Liver (tissue), 9 donors: ENCODE results near the gene NBAS. TPM values are rescaled to one million over a fixed set of nuclear protein-coding genes. Genes with fewer than 3 reads are reported as not detected.

Experiments
- DNase-seq: peaks from one replicate; pipeline ENCODE4 v3.0.0-alpha.2; 2017; ENCODE audit warnings: low spot score
- H3K27ac ChIP-seq, 2 donors: one replicate each; pipeline ENCODE4 v1.7.0; 2013; ENCODE audit warnings: inconsistent platforms in 2 of 2, low read length in 2 of 2, control low read depth in 1 of 2, low read depth in 1 of 2, mild to moderate bottlenecking in 1 of 2
- H3K27me3 ChIP-seq, 4 donors: one replicate each; pipeline versions ENCODE4 v1.6.1 to v1.7.0; 2013; ENCODE audit warnings: low read length in 3 of 4, inconsistent platforms in 1 of 4, mild to moderate bottlenecking in 1 of 4, moderate library complexity in 1 of 4; ENCODE audit not compliant: control insufficient read depth in 4 of 4, insufficient read depth in 4 of 4
- H3K36me3 ChIP-seq, 4 donors: one replicate each; pipeline versions ENCODE4 v1.6.1 to v1.7.0; 2013; ENCODE audit warnings: low read length in 3 of 4, mild to moderate bottlenecking in 3 of 4, low read depth in 1 of 4, moderate library complexity in 1 of 4; ENCODE audit not compliant: control insufficient read depth in 4 of 4, insufficient read depth in 3 of 4
- H3K4me1 ChIP-seq, 4 donors: one replicate each; pipeline versions ENCODE4 v1.6.1 to v1.7.0; 2013; ENCODE audit warnings: low read length in 3 of 4, mild to moderate bottlenecking in 3 of 4, moderate library complexity in 1 of 4; ENCODE audit not compliant: control insufficient read depth in 4 of 4, insufficient read depth in 4 of 4
- H3K4me3 ChIP-seq, 3 donors: one replicate each; pipeline versions ENCODE4 v1.6.1 to v1.7.0; 2013; ENCODE audit warnings: low read length in 3 of 3, control low read depth in 1 of 3, low read depth in 1 of 3, mild to moderate bottlenecking in 1 of 3
- H3K9ac ChIP-seq, 2 donors: one replicate each; pipeline ENCODE4 v1.7.0; 2013; ENCODE audit warnings: low read length in 2 of 2, mild to moderate bottlenecking in 2 of 2, moderate library complexity in 2 of 2, control low read depth in 1 of 2, low read depth in 1 of 2
- H3K9me3 ChIP-seq, 4 donors: one replicate each; pipeline versions ENCODE4 v1.6.1 to v1.7.0; 2013; ENCODE audit warnings: low read length in 3 of 4; ENCODE audit not compliant: control insufficient read depth in 4 of 4
- CTCF ChIP-seq: fragments of 150-350 bp; IDR thresholded peaks from 2 replicates; pipeline ENCODE4 v1.5.1; 2017; ENCODE audit warnings: improper control_type of control experiment, low read depth, low read length; ENCODE audit not compliant: missing input control
- EGR1 ChIP-seq, 2 donors: IDR thresholded peaks; 2 replicates each; pipeline ENCODE4 v1.6.1; 2016 to 2018; ENCODE audit warnings: antibody characterized with exemption in 2 of 2, low read depth in 2 of 2
- FOXA1 ChIP-seq: IDR thresholded peaks from 2 replicates; pipeline ENCODE4 v1.6.1; 2016; ENCODE audit warnings: antibody characterized with exemption
- FOXA2 ChIP-seq: IDR thresholded peaks from 2 replicates; pipeline ENCODE4 v1.6.1; 2016; ENCODE audit warnings: antibody characterized with exemption
- GABPA ChIP-seq, 2 donors: IDR thresholded peaks in 1 of 2; conservative IDR thresholded peaks in 1 of 2; 2 replicates each; pipeline ENCODE4 v1.6.1; 2016; ENCODE audit warnings: antibody characterized with exemption in 2 of 2, mild to moderate bottlenecking in 1 of 2, moderate library complexity in 1 of 2
- JUND ChIP-seq, 2 donors: IDR thresholded peaks; 2 replicates each; pipeline ENCODE4 v1.6.1; 2016; ENCODE audit warnings: antibody characterized with exemption in 2 of 2
- MAX ChIP-seq: IDR thresholded peaks from 2 replicates; pipeline ENCODE4 v1.6.1; 2016; ENCODE audit warnings: antibody characterized with exemption
- NR2F2 ChIP-seq: IDR thresholded peaks from 2 replicates; pipeline ENCODE4 v1.6.1; 2016; ENCODE audit warnings: antibody characterized with exemption
- RAD21 ChIP-seq, 2 donors: IDR thresholded peaks; 2 replicates each; pipeline ENCODE4 v1.6.1; 2016; ENCODE audit warnings: antibody characterized with exemption in 2 of 2, mild to moderate bottlenecking in 2 of 2
- SP1 ChIP-seq: IDR thresholded peaks from 2 replicates; pipeline ENCODE4 v1.6.1; 2018; ENCODE audit warnings: antibody characterized with exemption, mild to moderate bottlenecking
- TAF1 ChIP-seq: conservative IDR thresholded peaks from 2 replicates; pipeline ENCODE4 v1.6.1; 2016; ENCODE audit warnings: antibody characterized with exemption, mild to moderate bottlenecking
- ZBTB33 ChIP-seq: IDR thresholded peaks from 2 replicates; pipeline ENCODE4 v1.6.1; 2016; ENCODE audit warnings: antibody characterized with exemption
- WGBS: extraction: QIAGEN DNeasy Blood & Tissue Kit; methylation state at CpG from one replicate; pipeline ENCODE4 v1.1.7; 2013; 5-methylcytosine and 5-hydroxymethylcytosine counted together
- polyA plus RNA-seq, 2 donors: library from polyadenylated mRNA; stranded (reverse) in 1 of 2; unstranded in 1 of 2; fragments of 200-250 nt in 1 of 2; fragments of >200 nt in 1 of 2; fragmentation: Nextera tagmentation in 1 of 2; extraction: Ambion mirVana in 1 of 2; gene quantifications; one replicate each; pipeline versions ENCODE4 v1.2.1 to v1.2.3, GENCODE V29; 2013 to 2015
- total RNA-seq, 2 donors: library from RNA; depleted of rRNA; stranded (reverse); fragments of >200 nt; gene quantifications; one replicate each; pipeline ENCODE4 v1.2.3, GENCODE V29; 2014
- TF ChIP-seq, protein P1 (sequence below): IDR thresholded peaks from 2 replicates; pipeline ENCODE4 v1.6.1; 2016; ENCODE audit warnings: antibody characterized with exemption
- TF ChIP-seq, protein P2 (sequence below): IDR thresholded peaks from 2 replicates; pipeline ENCODE4 v1.6.1; 2016; ENCODE audit warnings: antibody characterized with exemption, mild to moderate bottlenecking
- donor health status: healthy.
- donor health status: healthy.
- donor health status: healthy.
- donor health status: healthy.
- donor health status: healthy.

Gene NBAS
- total and polyA plus RNA-seq, 4 donors: 10.5 to 40.0 (median 18.9) TPM

DNA sequence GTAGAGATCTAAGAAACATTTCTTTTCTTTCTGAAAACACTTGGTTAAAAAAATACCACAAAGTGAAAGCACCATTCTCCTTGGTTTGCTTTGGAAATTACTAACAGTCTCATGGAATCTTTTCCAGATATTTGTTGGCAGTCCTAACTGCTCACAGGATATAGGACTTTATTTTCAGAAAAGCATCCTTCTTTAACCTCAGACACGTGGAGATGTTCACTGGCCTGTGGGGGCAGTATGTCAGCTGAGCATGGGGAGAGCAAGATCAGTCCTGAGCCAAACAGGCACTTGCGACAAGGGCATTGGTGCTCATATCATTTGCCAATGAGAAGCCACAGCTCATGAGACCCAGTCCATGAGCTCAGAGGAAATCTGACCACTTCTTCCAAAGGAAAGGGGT lies 371.9 kb downstream of the NBAS start (continued):
- TF ChIP-seq GABPA (IDR thresholded peaks at IDR 0.05 in 1 of 2, conservative IDR thresholded peaks at IDR 0.05 in 1 of 2): no peak
- no peak for TF ChIP-seq ZBTB33

GRCh38 chr2:15187702-15188101 lies 373.4 kb downstream of the NBAS start:
- Histone ChIP-seq H3K4me3 (no peak overlapping the region), H3K9me3 (no peaks in the 10 kb centered on the region), H3K4me1 (no peaks in the 10 kb centered on the region), H3K9ac (no peak overlapping the region), H3K27me3 (no peaks in the 10 kb centered on the region), H3K27ac (no peak overlapping the region), H3K36me3 (peaks cover 0 to 11% (median 8%) of the 10 kb centered on the region in 4 donors)
- DNase-seq: no peak
- WGBS: 95% methylated on average over 2 of the region's 2 CpGs
- TF ChIP-seq FOXA1: no peak
- no peak for TF ChIP-seq ZBTB33
- no peak for TF ChIP-seq EGR1 (IDR thresholded peaks at IDR 0.05; ENCODE audit: low read depth in 2 of 2)
- no peak for TF ChIP-seq GABPA (IDR thresholded peaks at IDR 0.05 in 1 of 2, conservative IDR thresholded peaks at IDR 0.05 in 1 of 2)
- no peak for TF ChIP-seq JUND (IDR thresholded peaks at IDR 0.05)
- TF ChIP-seq CTCF: no peak

- WGBS: 96% methylated on average over 2 of the region's 2 CpGs
- Histone ChIP-seq H3K9ac (no peak overlapping the region), H3K4me3 (no peak overlapping the region), H3K27me3 (no peaks in the 10 kb centered on the region), H3K36me3 (peaks cover 0 to 11% (median 8%) of the 10 kb centered on the region in 4 donors), H3K27ac (no peak overlapping the region), H3K4me1 (no peaks in the 10 kb centered on the region), H3K9me3 (no peaks in the 10 kb centered on the region)
- no peak for TF ChIP-seq TAF1
- no peak for TF ChIP-seq NR2F2
- TF ChIP-seq GABPA (IDR thresholded peaks at IDR 0.05 in 1 of 2, conservative IDR thresholded peaks at IDR 0.05 in 1 of 2): no peak
- TF ChIP-seq, protein P1, sequence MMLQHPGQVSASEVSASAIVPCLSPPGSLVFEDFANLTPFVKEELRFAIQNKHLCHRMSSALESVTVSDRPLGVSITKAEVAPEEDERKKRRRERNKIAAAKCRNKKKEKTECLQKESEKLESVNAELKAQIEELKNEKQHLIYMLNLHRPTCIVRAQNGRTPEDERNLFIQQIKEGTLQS: no peak
- TF ChIP-seq, protein P2, sequence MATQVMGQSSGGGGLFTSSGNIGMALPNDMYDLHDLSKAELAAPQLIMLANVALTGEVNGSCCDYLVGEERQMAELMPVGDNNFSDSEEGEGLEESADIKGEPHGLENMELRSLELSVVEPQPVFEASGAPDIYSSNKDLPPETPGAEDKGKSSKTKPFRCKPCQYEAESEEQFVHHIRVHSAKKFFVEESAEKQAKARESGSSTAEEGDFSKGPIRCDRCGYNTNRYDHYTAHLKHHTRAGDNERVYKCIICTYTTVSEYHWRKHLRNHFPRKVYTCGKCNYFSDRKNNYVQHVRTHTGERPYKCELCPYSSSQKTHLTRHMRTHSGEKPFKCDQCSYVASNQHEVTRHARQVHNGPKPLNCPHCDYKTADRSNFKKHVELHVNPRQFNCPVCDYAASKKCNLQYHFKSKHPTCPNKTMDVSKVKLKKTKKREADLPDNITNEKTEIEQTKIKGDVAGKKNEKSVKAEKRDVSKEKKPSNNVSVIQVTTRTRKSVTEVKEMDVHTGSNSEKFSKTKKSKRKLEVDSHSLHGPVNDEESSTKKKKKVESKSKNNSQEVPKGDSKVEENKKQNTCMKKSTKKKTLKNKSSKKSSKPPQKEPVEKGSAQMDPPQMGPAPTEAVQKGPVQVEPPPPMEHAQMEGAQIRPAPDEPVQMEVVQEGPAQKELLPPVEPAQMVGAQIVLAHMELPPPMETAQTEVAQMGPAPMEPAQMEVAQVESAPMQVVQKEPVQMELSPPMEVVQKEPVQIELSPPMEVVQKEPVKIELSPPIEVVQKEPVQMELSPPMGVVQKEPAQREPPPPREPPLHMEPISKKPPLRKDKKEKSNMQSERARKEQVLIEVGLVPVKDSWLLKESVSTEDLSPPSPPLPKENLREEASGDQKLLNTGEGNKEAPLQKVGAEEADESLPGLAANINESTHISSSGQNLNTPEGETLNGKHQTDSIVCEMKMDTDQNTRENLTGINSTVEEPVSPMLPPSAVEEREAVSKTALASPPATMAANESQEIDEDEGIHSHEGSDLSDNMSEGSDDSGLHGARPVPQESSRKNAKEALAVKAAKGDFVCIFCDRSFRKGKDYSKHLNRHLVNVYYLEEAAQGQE: no peak
- TF ChIP-seq RAD21 (IDR thresholded peaks at IDR 0.05): no peak
- TF ChIP-seq SP1: no peak
- no peak for TF ChIP-seq CTCF
- TF ChIP-seq FOXA1: no peak
- TF ChIP-seq JUND (IDR thresholded peaks at IDR 0.05): no peak
- TF ChIP-seq MAX: no peak
- TF ChIP-seq FOXA2: no peak
- no peak for DNase-seq
Measured at GRCh38 chr2:15186118-15186517, 375.0 kb downstream of the NBAS start.
